Hepatocyte (in vitro differentiated cells): ENCODE results near the gene DTNBP1.

Experiments
- EZH2 ChIP-seq: fragments of 200-600 bp; sonication (generic); IDR thresholded peaks from 2 replicates; pipeline ENCODE4 v1.6.1; 2016; ENCODE audit warnings: antibody characterized with exemption, mild to moderate bottlenecking, borderline replicate concordance
- TF ChIP-seq, protein P1 (sequence below): fragments of 200-600 bp; sonication (generic); IDR thresholded peaks from 2 replicates; pipeline ENCODE4 v1.5.1; 2016; ENCODE audit warnings: antibody characterized with exemption, mild to moderate bottlenecking; ENCODE audit not compliant: poor library complexity

DNA sequence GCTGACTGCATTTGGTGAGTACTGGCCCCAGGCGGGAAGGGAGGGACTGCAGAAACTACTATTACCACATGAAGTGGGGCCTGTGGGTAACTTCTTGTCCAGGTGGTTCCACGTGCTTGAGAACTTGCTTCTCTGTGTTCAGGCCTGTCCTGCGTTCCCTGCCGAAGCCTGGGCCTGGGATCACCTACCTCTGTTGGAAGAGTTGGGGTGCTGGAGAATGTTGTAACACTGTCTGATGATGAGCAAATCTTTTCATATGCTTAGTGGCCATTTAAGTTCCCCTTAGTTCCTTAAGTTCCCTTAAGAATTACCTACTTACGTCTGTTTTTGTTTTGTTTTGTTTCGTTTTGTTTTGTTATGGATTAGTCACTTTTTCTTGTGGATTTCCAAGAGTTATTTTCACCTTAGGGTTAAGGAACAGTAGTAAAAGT lies 154.4 kb downstream of the DTNBP1 start:
- TF ChIP-seq, protein P1, sequence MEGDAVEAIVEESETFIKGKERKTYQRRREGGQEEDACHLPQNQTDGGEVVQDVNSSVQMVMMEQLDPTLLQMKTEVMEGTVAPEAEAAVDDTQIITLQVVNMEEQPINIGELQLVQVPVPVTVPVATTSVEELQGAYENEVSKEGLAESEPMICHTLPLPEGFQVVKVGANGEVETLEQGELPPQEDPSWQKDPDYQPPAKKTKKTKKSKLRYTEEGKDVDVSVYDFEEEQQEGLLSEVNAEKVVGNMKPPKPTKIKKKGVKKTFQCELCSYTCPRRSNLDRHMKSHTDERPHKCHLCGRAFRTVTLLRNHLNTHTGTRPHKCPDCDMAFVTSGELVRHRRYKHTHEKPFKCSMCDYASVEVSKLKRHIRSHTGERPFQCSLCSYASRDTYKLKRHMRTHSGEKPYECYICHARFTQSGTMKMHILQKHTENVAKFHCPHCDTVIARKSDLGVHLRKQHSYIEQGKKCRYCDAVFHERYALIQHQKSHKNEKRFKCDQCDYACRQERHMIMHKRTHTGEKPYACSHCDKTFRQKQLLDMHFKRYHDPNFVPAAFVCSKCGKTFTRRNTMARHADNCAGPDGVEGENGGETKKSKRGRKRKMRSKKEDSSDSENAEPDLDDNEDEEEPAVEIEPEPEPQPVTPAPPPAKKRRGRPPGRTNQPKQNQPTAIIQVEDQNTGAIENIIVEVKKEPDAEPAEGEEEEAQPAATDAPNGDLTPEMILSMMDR, result no peak
- no peak for TF ChIP-seq EZH2
